ENCODE measurements around the gene RNF43. TPM values are rescaled to one million over a fixed set of nuclear protein-coding genes. Genes with fewer than 3 reads are reported as not detected.

Gene RNF43
- polyA plus RNA-seq, 1 of the 3 experiments (the other 2 are of a cell fraction): not detected

DNA sequence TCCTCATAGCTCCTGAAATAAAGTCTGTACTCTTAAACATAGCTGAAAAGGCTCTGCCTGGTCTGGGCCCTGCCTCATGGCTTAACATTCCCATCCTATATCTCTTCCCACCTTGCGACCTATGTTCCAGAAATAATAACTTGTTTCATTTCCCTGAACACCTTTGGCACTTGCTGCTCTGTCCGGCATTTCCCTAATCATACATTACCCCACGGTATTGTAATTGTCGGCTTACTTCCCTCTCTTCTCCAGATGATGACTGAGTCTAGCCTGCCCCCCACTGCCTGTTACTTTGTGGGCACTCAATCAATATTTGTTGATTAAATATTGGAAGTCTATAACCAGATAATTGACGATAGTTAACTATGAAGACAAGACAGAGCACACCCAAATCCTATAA, 42.1 kb downstream of the RNF43 start (continued):
- TF ChIP-seq, protein P1, sequence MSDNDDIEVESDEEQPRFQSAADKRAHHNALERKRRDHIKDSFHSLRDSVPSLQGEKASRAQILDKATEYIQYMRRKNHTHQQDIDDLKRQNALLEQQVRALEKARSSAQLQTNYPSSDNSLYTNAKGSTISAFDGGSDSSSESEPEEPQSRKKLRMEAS (IDR thresholded peaks at IDR 0.05; ENCODE audit: low read depth): no peak
- TF ChIP-seq MXI1 (IDR thresholded peaks at IDR 0.05; ENCODE audit: low read depth, low read length): no peak
- no peak for TF ChIP-seq SIN3A (IDR thresholded peaks at IDR 0.05; ENCODE audit: borderline replicate concordance, low read depth, low read length)
- no peak for TF ChIP-seq GATA2 (CRISPR knock-in tag; IDR thresholded peaks at IDR 0.05)
- TF ChIP-seq TEAD4 (IDR thresholded peaks at IDR 0.05; ENCODE audit: borderline replicate concordance, insufficient read depth): no peak
- no peak for TF ChIP-seq TCF12 (IDR thresholded peaks at IDR 0.05)
- TF ChIP-seq, protein P2, sequence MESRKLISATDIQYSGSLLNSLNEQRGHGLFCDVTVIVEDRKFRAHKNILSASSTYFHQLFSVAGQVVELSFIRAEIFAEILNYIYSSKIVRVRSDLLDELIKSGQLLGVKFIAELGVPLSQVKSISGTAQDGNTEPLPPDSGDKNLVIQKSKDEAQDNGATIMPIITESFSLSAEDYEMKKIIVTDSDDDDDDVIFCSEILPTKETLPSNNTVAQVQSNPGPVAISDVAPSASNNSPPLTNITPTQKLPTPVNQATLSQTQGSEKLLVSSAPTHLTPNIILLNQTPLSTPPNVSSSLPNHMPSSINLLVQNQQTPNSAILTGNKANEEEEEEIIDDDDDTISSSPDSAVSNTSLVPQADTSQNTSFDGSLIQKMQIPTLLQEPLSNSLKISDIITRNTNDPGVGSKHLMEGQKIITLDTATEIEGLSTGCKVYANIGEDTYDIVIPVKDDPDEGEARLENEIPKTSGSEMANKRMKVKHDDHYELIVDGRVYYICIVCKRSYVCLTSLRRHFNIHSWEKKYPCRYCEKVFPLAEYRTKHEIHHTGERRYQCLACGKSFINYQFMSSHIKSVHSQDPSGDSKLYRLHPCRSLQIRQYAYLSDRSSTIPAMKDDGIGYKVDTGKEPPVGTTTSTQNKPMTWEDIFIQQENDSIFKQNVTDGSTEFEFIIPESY (IDR thresholded peaks at IDR 0.05; ENCODE audit: borderline replicate concordance, low read depth): no peak
- no peak for TF ChIP-seq RCOR1 (IDR thresholded peaks at IDR 0.05; ENCODE audit: low read length)
- TF ChIP-seq GABPA (IDR thresholded peaks at IDR 0.05; ENCODE audit: low read depth): no peak
- TF ChIP-seq RXRA (IDR thresholded peaks at IDR 0.05; ENCODE audit: borderline replicate concordance, low read depth): no peak
- TF ChIP-seq, protein P3, sequence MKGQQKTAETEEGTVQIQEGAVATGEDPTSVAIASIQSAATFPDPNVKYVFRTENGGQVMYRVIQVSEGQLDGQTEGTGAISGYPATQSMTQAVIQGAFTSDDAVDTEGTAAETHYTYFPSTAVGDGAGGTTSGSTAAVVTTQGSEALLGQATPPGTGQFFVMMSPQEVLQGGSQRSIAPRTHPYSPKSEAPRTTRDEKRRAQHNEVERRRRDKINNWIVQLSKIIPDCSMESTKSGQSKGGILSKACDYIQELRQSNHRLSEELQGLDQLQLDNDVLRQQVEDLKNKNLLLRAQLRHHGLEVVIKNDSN (IDR thresholded peaks at IDR 0.05; ENCODE audit: borderline replicate concordance, low read depth): no peak
- no peak for TF ChIP-seq JUND (IDR thresholded peaks at IDR 0.05)

DNA sequence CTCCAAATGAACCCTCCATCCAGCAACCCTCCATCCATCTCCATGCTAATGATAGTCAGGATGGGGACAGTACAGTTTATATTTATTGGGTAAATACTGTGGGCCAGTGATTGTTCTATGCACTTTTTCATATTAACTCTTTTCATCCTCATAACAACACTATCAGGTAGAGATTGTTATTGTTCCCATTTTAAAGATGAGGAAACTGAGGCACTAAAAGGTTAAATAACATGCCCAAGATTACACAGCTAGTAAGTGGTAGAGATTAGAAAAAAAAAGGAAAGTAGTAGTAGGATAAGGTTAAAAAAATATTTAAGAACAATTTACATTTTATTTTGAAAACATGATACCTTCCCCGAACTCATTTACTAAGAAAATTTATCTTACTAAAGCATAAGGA, 43.4 kb downstream of the RNF43 start:
- H4K20me1 ChIP-seq (ENCODE audit: insufficient read depth): no peaks in the 10 kb centered on the region
- ChIA-PET CTCF (interaction anchor here (1.3 to 5.7 kb wide), 3 partner anchors 10 to 57 kb away, joined by 4 to 21 read pairs (median 7); partner anchors contain the start of gene RNF43), POLR2A (no interaction called here)
- no peak overlapping the region for H3K4me3 ChIP-seq (ENCODE audit: low read depth in 2 of 2, low read length in 1 of 2)
- H3K9me2 ChIP-seq: no peaks in the 10 kb centered on the region
- no peak overlapping the region for H3K27ac ChIP-seq (ENCODE audit: low read depth in 2 of 2, low read length in 1 of 2)
- no peak overlapping the region for H2AFZ ChIP-seq (ENCODE audit: low read depth)
- DNase-seq: no peak
- no peaks in the 10 kb centered on the region for H3K9me3 ChIP-seq
- no peaks in the 10 kb centered on the region for H3K79me2 ChIP-seq (ENCODE audit: insufficient read depth)
- H3K36me3 ChIP-seq (replicated peaks in 1 of 2; ENCODE audit: control insufficient read depth in 1 of 2, insufficient read depth in 2 of 2, low read length in 1 of 2): no peaks in the 10 kb centered on the region
- no peak overlapping the region for H3K9ac ChIP-seq
- no peaks in the 10 kb centered on the region for H3K4me1 ChIP-seq (ENCODE audit: control insufficient read depth in 1 of 2, insufficient read depth in 2 of 2, low read depth in 1 of 2, low read length in 1 of 2)
- H3F3A ChIP-seq (replicated peaks; ENCODE audit: insufficient read depth): no peaks in the 10 kb centered on the region
- 44% methylated on average over 1 of the region's 1 CpG for WGBS (ENCODE audit: low lambda C conversion rate)
- H3K4me2 ChIP-seq: no peak overlapping the region
- H3K27me3 ChIP-seq (ENCODE audit: insufficient read depth): peaks cover 11% of the 10 kb centered on the region; the same call in 1 of the 2 replicates
- TF ChIP-seq TAF1 (IDR thresholded peaks at IDR 0.05; ENCODE audit: borderline replicate concordance, low read depth, low read length): no peak
- no peak for TF ChIP-seq JUND (IDR thresholded peaks at IDR 0.05)
- TF ChIP-seq, protein P4, sequence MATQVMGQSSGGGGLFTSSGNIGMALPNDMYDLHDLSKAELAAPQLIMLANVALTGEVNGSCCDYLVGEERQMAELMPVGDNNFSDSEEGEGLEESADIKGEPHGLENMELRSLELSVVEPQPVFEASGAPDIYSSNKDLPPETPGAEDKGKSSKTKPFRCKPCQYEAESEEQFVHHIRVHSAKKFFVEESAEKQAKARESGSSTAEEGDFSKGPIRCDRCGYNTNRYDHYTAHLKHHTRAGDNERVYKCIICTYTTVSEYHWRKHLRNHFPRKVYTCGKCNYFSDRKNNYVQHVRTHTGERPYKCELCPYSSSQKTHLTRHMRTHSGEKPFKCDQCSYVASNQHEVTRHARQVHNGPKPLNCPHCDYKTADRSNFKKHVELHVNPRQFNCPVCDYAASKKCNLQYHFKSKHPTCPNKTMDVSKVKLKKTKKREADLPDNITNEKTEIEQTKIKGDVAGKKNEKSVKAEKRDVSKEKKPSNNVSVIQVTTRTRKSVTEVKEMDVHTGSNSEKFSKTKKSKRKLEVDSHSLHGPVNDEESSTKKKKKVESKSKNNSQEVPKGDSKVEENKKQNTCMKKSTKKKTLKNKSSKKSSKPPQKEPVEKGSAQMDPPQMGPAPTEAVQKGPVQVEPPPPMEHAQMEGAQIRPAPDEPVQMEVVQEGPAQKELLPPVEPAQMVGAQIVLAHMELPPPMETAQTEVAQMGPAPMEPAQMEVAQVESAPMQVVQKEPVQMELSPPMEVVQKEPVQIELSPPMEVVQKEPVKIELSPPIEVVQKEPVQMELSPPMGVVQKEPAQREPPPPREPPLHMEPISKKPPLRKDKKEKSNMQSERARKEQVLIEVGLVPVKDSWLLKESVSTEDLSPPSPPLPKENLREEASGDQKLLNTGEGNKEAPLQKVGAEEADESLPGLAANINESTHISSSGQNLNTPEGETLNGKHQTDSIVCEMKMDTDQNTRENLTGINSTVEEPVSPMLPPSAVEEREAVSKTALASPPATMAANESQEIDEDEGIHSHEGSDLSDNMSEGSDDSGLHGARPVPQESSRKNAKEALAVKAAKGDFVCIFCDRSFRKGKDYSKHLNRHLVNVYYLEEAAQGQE (IDR thresholded peaks at IDR 0.05; ENCODE audit: low read depth, low read length): no peak
- TF ChIP-seq POLR2AphosphoS5 (IDR thresholded peaks at IDR 0.05; ENCODE audit: low read depth, low read length): no peak
- TF ChIP-seq FOXM1 (IDR thresholded peaks at IDR 0.05; ENCODE audit: low read depth): no peak
- TF ChIP-seq YY1 (IDR thresholded peaks at IDR 0.05; ENCODE audit: low read depth): no peak
- no peak for TF ChIP-seq SIN3A (IDR thresholded peaks at IDR 0.05; ENCODE audit: borderline replicate concordance, low read depth, low read length)
- TF ChIP-seq, protein P3 (IDR thresholded peaks at IDR 0.05; ENCODE audit: borderline replicate concordance, low read depth): no peak
- no peak for TF ChIP-seq RFX5 (IDR thresholded peaks at IDR 0.05; ENCODE audit: low read length)
- TF ChIP-seq RCOR1 (IDR thresholded peaks at IDR 0.05; ENCODE audit: low read length): no peak
- no peak for TF ChIP-seq SMC3 (IDR thresholded peaks at IDR 0.05; ENCODE audit: low read depth, low read length)
- no peak for TF ChIP-seq GABPA (IDR thresholded peaks at IDR 0.05; ENCODE audit: low read depth)
- TF ChIP-seq NRF1 (IDR thresholded peaks at IDR 0.05; ENCODE audit: low read depth, low read length): no peak
- TF ChIP-seq, protein P5, sequence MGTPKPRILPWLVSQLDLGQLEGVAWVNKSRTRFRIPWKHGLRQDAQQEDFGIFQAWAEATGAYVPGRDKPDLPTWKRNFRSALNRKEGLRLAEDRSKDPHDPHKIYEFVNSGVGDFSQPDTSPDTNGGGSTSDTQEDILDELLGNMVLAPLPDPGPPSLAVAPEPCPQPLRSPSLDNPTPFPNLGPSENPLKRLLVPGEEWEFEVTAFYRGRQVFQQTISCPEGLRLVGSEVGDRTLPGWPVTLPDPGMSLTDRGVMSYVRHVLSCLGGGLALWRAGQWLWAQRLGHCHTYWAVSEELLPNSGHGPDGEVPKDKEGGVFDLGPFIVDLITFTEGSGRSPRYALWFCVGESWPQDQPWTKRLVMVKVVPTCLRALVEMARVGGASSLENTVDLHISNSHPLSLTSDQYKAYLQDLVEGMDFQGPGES (IDR thresholded peaks at IDR 0.05; ENCODE audit: low read depth, low read length): no peak
- no peak for TF ChIP-seq EZH2phosphoT487 (IDR thresholded peaks at IDR 0.05; ENCODE audit: borderline replicate concordance, low read depth)

All from SK-N-SH (cell line).